ENCODE measurements around the gene SNX14. TPM values are rescaled to one million over a fixed set of nuclear protein-coding genes. Genes with fewer than 3 reads are reported as not detected.

SNX14 gene
- total RNA-seq, 2 donors from 2014 or later = 40.7 to 67.2 TPM

GRCh38 chr6:85496009-85496579 lies 97.6 kb downstream of the SNX14 start:
- 61% methylated on average over 8 of the region's 8 CpGs for WGBS
- Histone ChIP-seq H3K36me3 (no peaks in the 10 kb centered on the region), H3K27me3 (replicated peaks; ENCODE audit: insufficient read depth) (no peaks in the 10 kb centered on the region), H3K4me1 (replicated peaks) (no peaks in the 10 kb centered on the region), H3K27ac (no peak overlapping the region), H3K4me3 (no peak overlapping the region), H3K9me3 (no peaks in the 10 kb centered on the region)
- intact Hi-C loops (cut with DNase I) = no loop called here
- TF ChIP-seq CTCF (IDR thresholded peaks at IDR 0.05) (no peak), POLR2A (IDR thresholded peaks at IDR 0.05) (no peak), POLR2AphosphoS5 (IDR thresholded peaks at IDR 0.05) (no peak)
- DNase-seq (ENCODE audit: low spot score) = no peak

- Histone ChIP-seq H3K4me3 (no peak overlapping the region), H3K4me1 (replicated peaks) (no peaks in the 10 kb centered on the region), H3K27me3 (replicated peaks; ENCODE audit: insufficient read depth) (no peaks in the 10 kb centered on the region), H3K9me3 (no peaks in the 10 kb centered on the region), H3K36me3 (no peaks in the 10 kb centered on the region), H3K27ac (no peak overlapping the region)
- DNase-seq (ENCODE audit: low spot score) = no peak
- intact Hi-C loops (cut with DNase I) = no loop called here
- TF ChIP-seq POLR2AphosphoS5 (IDR thresholded peaks at IDR 0.05) (no peak), CTCF (IDR thresholded peaks at IDR 0.05) (no peak), POLR2A (IDR thresholded peaks at IDR 0.05) (no peak)
- WGBS = 50% methylated on average over 5 of the region's 5 CpGs
Measured at GRCh38 chr6:85494547-85495536, 98.8 kb downstream of the SNX14 start.

GRCh38 chr6:85493389-85493788 lies 100.3 kb downstream of the SNX14 start:
- TF ChIP-seq POLR2A (IDR thresholded peaks at IDR 0.05) (no peak), CTCF (IDR thresholded peaks at IDR 0.05) (no peak), POLR2AphosphoS5 (IDR thresholded peaks at IDR 0.05) (no peak)
- 78% methylated on average over 1 of the region's 1 CpG for WGBS

GRCh38 chr6:85490516-85491248 lies 103.0 kb downstream of the SNX14 start:
- DNase-seq (ENCODE audit: low spot score) = no peak
- Histone ChIP-seq H3K36me3 (no peaks in the 10 kb centered on the region), H3K4me1 (replicated peaks) (no peaks in the 10 kb centered on the region), H3K9me3 (no peaks in the 10 kb centered on the region), H3K27ac (no peak overlapping the region), H3K27me3 (replicated peaks; ENCODE audit: insufficient read depth) (no peaks in the 10 kb centered on the region), H3K4me3 (no peak overlapping the region)
- 64% methylated on average over 6 of the region's 6 CpGs for WGBS
- TF ChIP-seq CTCF (IDR thresholded peaks at IDR 0.05) (no peak), POLR2AphosphoS5 (IDR thresholded peaks at IDR 0.05) (no peak), POLR2A (IDR thresholded peaks at IDR 0.05) (no peak)
- intact Hi-C loops (cut with DNase I) = no loop called here

More at GRCh38 chr6:85493389-85493788, 100.3 kb downstream of the SNX14 start:
- Histone ChIP-seq H3K4me1 (replicated peaks) (no peaks in the 10 kb centered on the region), H3K36me3 (no peaks in the 10 kb centered on the region), H3K4me3 (no peak overlapping the region), H3K9me3 (no peaks in the 10 kb centered on the region), H3K27ac (no peak overlapping the region), H3K27me3 (replicated peaks; ENCODE audit: insufficient read depth) (no peaks in the 10 kb centered on the region)
- intact Hi-C loops (cut with DNase I) = no loop called here
- no peak for DNase-seq (ENCODE audit: low spot score)
